HG02973 (cell line): ENCODE measurements around the gene FBXL7.

Experiments
- ATAC-seq: cut with Tn5 transposase; IDR thresholded peaks from one replicate; pipeline ENCODE4 v1.9.1; 2021; ENCODE audit warnings: moderate library complexity; ENCODE audit not compliant: unreplicated experiment

FBXL7 gene

DNA sequence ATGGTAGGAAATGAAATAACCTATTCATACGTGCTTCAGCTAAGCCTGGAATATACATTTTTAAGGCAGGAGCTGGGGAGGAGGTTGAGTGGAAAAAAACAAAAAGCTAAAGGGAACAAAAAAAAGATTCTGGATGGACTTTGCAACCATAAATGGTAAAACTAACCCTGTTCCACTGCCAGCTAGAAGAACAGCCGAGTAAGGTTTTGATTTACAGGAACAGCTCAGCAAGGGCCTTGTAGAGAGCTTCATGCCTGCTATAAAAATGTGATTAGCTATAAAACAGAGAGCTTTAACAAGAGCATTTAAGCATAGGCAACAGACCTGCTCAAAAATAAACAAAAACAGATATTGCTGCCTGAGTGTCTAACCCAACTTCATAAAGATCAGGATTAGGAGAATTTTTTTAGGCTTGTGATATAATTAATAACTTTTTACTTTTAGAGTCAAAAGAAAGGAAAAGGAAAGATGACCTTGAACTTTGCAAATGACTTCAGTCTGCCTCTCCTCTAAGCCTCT lies 194.8 kb downstream of the FBXL7 start:
- ATAC-seq, result no peak

DNA sequence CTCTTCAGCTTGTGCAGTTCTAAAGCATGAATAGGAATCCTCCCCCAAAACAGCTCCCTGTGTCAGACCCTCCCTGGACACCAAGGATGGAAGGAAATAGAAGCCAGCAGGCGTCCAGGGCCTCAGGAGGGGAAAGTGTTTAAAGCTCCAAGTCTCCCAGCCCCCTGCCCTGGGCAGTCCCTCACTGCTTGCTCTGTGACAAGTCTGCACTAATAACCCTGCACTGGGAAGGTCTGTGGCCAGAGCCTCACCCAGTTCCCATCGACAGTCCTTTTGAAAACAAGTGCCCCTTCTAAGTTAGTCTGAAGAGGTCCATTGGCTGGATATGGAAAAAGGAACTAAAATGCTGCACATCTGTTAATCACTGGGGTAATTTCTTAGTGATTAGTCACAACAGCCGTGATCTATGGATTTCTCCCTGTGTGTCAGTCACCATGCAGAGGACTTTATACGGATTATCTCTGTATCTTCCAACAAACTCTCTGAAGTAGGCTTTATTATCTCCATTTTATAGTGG lies 195.3 kb downstream of the FBXL7 start:
- ATAC-seq, result no peak

DNA sequence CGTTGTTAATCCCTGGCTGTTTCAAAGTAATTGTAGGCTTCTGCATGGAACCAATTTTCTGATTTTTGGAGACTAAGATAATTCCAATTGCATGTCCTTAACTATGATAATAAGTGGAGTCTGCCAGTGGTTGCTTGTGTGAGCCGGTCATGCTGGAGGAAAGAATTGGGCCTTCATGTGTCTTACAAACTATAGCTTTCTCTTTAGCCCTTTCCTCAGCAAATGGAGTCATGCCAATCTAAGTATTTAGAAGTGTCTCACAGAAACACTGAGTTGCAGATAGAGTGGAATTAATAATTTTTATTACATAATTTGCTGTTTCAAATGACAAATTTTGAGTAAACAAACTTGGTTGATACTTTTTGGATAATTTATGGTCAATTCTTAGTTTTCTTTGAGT lies 200.4 kb downstream of the FBXL7 start:
- ATAC-seq, result no peak

DNA sequence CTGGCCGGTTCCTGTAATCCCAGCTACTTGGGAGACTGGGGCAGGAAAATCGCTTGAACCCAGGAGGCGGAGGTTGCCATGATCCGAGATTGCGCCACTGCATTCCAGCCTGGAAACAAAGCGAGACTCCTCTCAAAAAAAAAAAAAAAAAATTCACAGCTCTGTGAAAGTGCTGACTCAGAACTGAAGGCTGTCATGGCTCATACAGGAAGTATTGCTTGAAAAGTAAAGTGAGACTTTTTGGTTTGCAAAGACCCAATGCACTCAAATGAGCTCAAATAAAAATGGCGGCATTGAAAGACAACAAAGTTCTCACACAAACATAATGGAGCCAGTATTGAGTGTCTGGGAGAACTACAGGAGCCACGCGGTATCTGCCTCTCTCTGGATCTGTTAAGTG lies 202.1 kb downstream of the FBXL7 start:
- ATAC-seq, result no peak

DNA sequence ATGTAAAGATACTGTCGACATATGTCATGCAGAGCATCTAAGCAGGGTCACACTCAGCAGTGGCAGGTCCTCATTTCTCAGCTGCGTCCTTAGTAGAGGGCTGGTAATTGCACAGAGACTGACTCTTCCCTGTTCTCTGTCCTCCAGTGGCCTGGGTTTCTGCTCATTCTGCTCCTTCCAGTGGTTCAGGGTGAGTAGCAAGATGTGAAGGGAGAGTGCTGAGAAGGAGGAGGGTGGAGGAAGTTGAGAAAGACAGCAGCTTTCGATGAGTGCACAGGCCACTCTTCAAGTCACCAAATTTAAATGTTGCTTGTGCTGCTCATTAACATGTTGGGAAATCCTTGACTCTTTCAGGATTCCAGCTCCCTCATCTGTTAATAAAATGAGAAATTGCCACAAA lies 203.9 kb downstream of the FBXL7 start:
- ATAC-seq, result no peak

DNA sequence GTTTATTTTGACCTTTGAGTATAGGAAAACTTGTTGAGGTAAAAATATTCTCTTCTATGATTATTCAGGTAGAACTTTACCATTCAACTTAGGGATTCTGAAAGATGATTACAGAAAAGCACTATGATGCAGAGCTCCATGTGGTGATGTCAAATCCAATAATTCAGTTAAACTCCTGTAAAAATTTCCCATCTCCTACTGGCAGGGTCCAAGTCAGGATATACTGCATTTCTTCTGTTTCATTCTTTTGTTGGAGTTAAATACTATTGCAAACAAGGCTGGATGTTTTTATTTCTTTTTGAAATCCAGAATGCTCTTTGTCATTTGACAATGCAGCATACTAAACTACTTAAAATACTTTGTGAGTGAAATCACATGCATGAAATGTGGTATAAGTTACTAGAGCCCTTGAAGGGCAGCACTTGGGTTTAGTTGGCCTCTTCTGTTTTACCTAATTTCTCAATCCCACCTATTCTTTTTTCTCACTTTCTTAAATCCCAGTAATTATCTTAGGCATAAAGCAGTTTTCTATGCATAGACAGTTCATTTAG lies 204.5 kb downstream of the FBXL7 start:
- ATAC-seq, result no peak

DNA sequence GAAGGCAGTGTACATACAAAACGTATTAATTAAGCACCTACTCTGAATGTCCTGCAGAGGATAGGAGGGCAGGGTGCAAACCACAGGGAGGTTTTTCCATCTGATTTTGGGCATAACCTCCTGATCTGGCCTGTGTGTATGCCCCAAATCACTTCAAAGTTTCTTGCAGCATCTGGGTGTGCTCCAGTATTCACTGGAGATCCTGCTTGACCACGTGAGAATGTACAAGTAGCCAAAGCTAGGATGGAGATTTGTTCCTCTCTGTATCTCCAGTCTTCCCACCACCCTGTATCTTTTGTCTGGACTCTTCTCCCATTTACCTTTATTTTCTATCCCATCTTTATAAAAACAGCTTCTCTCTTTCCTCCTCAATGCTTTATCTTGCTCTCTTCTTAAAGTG lies 207.7 kb downstream of the FBXL7 start:
- ATAC-seq, result no peak

DNA sequence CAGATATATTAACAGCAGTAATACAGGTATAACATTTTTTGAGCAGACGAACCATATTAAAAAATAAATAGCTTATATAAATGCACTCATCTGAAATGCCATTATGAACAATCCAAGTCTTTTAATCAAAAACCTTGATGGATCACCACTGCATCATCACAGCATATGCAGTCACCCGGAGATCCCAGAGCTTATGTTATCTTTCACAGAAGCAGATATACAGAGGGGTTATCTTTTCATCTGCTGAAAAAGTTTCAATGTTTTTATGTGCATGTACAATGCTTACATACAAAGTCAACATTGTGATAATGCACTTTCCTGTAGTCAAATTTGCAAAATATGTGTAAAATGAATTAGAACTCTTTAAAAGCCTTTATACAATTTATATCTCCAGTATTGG lies 211.9 kb downstream of the FBXL7 start:
- no peak for ATAC-seq

DNA sequence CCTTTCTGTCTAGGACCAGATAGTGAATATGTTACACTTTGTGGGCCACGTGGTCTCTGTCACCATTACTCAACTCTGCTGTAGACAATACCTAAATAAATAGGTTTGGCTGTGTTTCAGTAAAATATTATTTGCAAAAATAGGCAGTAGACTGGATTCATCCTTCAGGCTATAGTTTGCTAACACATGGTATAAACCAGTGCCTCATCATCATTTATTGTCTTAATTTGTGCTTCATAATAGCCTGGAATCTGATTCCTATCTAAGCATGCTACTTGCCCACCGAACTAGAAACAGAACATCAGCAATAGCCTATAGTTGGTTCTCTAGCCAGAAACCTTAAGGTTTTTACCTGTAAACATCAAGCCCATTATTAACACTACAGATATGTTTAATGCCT lies 215.6 kb downstream of the FBXL7 start:
- ATAC-seq, result no peak

DNA sequence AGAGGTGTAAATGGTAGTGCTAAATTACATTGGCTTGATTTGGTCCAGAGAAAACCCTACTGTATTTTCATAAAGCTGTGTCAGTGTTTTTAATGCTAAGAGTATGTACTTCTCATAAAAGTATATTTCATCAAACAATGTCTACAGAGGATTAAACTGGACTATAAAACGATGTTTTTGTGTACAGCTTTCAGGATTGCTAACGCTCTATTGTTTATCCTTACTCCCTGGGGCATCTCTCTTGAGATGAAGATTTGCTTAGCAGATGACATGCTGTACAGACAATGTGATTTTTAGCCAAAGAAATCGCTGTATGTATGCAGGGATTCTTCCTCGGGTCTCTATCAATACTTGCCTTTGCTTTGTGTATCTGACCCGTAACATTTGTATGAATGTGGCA lies 216.0 kb downstream of the FBXL7 start:
- no peak for ATAC-seq

DNA sequence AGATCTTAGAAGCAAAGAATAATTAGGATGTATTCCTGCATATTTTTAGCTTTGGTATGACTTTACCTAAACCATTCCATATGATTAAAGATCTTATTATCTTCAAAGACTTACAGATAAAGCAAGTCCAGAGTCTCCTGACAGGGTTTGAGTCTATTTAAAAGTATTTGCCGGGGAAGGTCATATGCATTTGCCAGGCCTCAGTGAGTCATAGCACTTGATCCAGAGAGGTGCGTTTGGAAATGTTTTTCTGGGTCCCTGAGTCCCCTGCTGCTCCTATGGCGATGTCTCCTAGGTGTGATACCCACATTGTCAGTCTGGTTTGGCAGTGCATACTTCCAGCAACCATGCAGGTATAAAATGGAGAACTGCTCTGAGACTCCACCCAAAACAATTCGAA lies 217.0 kb downstream of the FBXL7 start:
- ATAC-seq, result no peak

DNA sequence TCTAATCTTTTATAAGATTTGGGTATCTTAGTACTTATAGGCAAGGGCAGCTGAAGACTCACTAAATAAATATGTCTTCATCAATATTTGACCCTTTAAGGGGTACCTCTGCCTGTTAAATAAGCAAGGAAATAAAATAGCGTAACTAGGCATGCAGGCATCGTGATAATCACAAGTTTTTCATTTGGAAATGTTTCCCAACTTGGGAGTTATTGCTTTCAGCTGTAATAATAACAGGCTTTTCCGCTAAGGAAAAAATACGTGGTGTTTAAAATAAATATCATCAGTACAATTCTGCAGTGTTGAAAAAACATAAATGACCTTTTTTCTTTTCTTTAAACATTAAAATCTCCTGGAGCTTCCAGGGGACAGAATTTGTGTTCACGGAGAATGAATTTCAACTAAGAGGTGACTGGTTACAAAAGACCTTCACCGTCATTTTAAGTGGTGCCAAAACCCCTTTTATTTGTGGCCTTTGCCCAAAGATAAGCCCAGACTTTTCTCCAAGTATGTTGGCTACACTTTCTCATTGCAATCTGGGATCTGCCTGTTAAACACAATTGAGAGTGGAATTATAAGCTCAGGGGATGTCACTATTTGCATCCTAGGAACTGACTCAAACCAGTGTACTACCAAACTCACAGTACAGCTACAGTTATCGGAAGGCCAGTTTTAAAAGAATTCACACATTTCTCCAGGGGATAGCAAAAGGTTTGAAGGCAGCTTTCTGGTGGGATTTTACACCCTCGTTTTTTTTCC lies 218.6 kb downstream of the FBXL7 start:
- no peak for ATAC-seq

DNA sequence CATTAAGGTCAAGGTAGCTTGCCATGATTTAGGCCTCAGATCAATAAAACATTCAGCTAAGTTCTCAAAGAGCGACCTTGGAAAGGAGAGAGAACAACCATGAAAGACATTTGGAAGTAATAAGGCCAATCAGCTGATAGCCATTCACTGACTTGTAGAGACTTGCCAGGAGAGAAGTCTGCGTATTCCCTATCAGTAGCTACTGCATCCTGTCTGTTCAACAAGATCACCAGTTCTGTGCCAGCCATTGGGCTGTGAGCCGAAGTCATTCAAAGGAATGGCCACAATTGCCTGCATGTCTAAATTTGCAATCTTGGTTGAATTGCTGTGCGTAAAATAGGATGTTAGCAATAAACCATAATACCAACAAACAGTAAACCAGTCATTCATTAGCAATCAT lies 219.8 kb downstream of the FBXL7 start:
- ATAC-seq, result no peak

DNA sequence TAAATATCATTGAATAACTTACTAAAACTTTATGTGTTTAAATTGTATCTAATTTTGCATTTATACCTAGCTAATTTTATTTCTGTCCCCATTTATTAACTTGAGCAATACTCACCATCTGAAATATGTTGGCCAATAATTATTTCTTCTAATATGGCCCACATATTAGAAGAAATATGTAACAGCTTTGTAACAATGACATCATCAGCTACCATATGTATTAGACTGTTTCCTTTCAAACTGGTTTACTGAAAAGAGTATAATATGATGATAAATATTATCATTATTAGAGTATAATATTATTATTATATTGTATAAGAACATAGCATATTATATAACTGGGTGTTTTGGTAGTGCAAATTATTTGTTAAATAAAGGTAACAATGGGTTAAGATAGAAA lies 220.5 kb downstream of the FBXL7 start:
- ATAC-seq, result no peak

DNA sequence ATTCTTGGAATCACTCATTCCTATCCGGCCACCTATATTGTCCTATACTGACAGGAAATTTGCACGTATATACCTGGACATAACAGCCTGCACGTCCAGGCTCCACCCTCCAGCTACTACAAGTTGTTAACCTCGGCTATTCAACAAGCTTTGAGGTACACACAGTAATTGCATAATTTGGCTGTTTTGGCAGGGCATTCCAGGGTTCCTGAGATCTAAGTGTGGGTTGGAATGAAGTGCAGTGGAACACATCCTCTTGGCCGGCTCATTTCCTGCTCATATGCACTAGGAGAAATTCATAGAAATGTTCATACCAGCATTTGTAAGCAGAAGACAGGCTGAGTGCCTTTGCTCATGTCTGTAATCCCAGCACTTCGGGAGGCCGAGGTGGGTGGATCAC lies 222.3 kb downstream of the FBXL7 start:
- no peak for ATAC-seq

DNA sequence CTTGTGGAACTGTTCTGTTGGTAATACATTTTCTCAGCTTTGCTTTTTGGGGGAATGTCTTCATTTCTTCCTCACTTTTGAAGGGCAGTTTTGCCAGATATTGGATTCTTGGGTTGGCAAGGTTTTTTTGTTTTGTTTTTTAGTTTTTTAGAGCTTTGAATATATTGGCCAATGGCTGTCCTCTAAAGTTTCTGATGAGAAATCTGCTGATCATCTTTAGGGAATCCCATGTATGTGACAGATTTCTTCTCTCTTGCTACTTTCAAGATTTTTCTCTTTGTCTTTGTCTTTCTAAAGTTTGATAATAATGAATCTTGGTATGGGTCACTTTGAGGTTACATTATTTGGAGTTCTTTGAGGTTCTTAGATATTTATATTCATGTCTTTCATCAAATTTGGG lies 227.4 kb downstream of the FBXL7 start:
- no peak for ATAC-seq

DNA sequence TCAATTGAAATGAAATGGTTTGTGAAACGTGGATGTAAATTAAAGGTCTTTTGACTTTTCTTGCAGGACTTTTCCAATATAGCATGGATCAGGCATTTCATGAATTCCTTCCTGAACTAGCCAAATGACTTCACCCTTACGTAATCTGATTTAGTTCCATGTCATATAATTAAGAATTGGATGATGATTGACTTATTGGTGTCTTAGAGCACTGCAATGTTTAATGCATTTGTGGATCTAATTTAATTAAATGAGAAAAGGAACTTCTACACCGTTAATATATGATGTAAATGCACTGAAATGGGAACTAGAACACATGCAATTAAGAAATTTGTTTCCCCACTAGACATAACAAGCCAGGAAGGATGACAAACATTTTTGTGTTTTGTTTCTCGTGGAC lies 228.8 kb downstream of the FBXL7 start:
- no peak for ATAC-seq

DNA sequence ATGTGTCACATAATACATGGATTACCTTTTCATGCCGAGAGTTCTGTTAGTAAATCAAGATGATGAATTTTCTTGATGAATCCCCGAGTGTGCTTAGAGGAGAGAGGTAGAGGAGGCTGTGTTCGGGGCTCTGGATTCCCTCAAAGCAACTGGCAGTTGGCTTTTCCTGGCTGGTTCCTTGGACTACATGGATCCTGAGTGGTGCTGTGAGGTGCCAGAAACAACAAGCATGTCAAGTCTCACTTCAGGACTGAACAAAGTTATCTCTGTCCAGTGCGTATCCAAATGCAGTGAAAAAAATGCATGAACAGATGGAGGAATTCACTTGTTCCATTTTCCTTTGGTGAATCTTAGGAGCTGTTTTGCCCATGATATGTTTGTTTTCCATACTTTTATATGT lies 231.7 kb downstream of the FBXL7 start:
- ATAC-seq, result no peak

DNA sequence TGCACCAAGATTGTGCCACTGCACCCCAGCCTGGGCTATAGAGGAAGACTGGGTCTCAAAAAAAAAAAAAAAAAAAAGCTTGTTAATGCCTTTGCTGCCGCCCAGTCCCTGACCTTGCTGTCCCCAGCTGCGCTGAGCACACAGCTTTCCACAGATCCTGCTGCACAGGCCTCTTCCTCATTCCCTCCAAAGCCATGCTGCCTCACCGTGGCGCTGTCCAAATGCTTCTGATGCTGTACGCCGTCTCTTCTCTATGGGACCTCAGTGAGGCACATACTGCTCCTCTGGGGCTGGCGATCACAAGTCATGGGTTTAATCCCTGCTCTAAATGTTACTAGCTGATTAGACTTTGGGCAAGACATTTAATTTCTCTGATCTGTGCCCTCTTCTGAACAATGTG lies 234.1 kb downstream of the FBXL7 start:
- ATAC-seq, result no peak

DNA sequence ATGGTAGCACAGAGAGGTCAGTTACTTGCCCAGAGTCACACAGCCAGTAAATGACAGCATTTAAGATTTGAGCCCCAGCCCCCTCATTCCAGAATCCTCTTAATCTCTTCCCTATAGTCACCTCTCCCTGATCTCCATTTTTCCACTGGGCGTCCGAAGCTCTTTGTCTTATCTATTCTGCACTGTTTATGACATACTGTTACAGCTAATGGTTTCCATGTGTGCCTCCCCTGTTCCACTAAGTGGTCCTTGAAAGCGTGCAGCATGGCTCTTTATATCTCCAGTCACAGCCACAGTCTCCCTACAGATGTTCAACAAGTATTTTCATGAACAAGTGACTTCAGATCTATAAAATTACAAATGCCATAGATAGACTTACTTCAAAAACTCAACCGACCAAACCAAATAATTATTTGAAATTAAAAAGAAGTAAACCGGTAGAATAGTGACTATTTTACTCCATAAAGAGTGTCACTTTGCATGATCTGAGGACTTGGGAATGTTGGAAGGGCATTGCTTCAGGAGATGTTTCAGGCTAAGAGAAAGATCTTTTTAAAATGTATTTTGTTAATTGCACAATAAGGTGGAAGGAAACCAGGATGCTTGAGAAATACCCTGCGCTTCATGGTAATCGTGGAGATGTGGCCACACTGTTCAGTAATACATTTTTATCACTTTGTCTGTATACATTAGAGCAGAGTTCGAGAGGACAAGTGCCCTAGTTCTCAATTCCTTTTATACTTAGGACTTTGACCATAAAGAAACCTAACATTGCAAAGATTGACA lies 237.2 kb downstream of the FBXL7 start:
- ATAC-seq, result no peak

DNA sequence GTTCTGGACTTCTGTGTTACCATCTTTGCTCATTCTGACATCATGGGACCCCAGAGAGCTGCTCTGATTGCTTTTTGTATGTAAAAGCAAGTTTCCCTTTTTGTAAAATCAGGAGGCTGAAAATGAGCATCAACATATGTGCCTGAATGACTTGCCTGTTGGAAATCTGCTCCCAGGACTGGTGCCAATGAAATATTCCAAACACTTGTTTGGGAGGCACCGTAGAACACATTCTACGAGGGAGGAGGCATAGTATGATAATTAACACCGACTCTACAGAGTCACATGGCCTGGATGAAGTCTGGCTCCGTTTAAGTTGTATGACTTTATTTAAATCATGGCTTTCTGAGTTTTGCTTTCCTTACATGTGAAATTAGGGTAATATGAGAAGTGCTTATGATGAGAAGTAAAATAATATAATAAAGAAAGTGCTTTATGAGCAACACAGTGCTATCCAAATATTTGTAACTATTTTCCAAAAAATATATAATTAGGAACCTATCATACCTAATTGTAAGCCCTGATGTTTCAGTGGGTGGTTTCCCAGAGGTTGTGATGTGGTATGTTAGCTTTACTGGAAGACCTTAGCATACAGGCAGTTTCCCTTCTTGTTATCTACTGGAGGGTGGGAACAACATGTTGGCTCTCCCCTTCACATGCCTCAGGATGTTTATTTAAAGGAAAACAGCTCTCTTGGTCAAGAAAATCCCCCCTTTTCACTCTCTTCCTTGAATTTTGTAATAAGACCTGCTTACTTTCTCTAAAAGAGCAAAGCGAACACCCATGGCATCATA lies 238.1 kb downstream of the FBXL7 start:
- ATAC-seq, result no peak
